Stomach (tissue), 9 donors: ENCODE results near the gene MAGI2. TPM values are rescaled to one million over a fixed set of nuclear protein-coding genes. Genes with fewer than 3 reads are reported as not detected.

Experiments
- DNase-seq, 2 donors: peaks; one replicate each; pipeline versions ENCODE4 v3.0.0 to v3.0.0-alpha.2; 2013 to 2019
- H3K27ac ChIP-seq, 5 donors: fragments of 200-600 bp in 4 of 5; sonication (generic) in 4 of 5; one replicate each; pipeline ENCODE4 v1.5.1; 2013 to 2019; ENCODE audit warnings: mild to moderate bottlenecking in 1 of 5, moderate library complexity in 1 of 5
- H3K27me3 ChIP-seq, 3 donors: fragments of 200-600 bp; sonication (generic); one replicate each; pipeline ENCODE4 v1.5.1; 2017 to 2019; ENCODE audit warnings: mixed run types in 1 of 3
- H3K36me3 ChIP-seq, 4 donors: fragments of 200-600 bp; sonication (generic); 1 replicate in 3 of 4; 2 replicates in 1 of 4; pipeline ENCODE4 v1.5.1; 2016 to 2019
- H3K4me1 ChIP-seq, 4 donors: fragments of 200-600 bp; sonication (generic); one replicate each; pipeline ENCODE4 v1.5.1; 2016 to 2019
- H3K4me3 ChIP-seq, 4 donors: fragments of 200-600 bp; sonication (generic) in 3 of 4; one replicate each; pipeline ENCODE4 v1.5.1; 2016 to 2019; ENCODE audit warnings: mild to moderate bottlenecking in 1 of 4
- H3K9me3 ChIP-seq, 4 donors: fragments of 200-600 bp; sonication (generic); one replicate each; pipeline ENCODE4 v1.5.1; 2016 to 2019
- EP300 ChIP-seq: sonication (generic); formaldehyde crosslinking; IDR thresholded peaks from one replicate; pipeline ENCODE4 v1.6.1; 2017; ENCODE audit warnings: antibody characterized with exemption
- POLR2A ChIP-seq, 4 donors: fragments of 450-650 bp; IDR thresholded peaks; one replicate each; pipeline ENCODE4 v1.6.1; 2016; ENCODE audit warnings: antibody characterized with exemption in 4 of 4, control low read depth in 2 of 4, mild to moderate bottlenecking in 1 of 4, moderate library complexity in 1 of 4
- POLR2AphosphoS5 ChIP-seq, 3 donors: sonication (generic); formaldehyde crosslinking; IDR thresholded peaks; one replicate each; pipeline ENCODE4 v1.6.1; 2016; ENCODE audit warnings: antibody characterized with exemption in 3 of 3
- WGBS, 5 donors: extraction: QIAGEN DNeasy Blood & Tissue Kit in 3 of 5; methylation state at CpG; one replicate each; pipeline versions ENCODE4 v1.1.5 to v1.1.7; 2013 to 2018; 5-methylcytosine and 5-hydroxymethylcytosine counted together
- intact Hi-C: fragments of 100-400 bp; cut with DNase I; formaldehyde crosslinking; loops from one replicate; pipeline ENCODE4 v1.15.1; 2023; ENCODE audit warnings: low total_unique reads
- polyA plus RNA-seq, 3 donors: library from polyadenylated mRNA; stranded (reverse); fragments of 200-250 nt; gene quantifications; one replicate each; pipeline ENCODE4 v1.2.3, GENCODE V29; 2013
- total RNA-seq, 5 donors: library from RNA; depleted of rRNA; stranded (reverse); fragments of >200 nt; gene quantifications; one replicate each; pipeline versions ENCODE4 v1.1.0 to v1.2.3, GENCODE V29; 2014 to 2016
- TF ChIP-seq, protein P1 (sequence below), 7 experiments: fragments of 450-650 bp in 4 of 7; fragments of 200-600 bp in 3 of 7; sonication (generic) in 3 of 7; IDR thresholded peaks; one replicate each; pipeline ENCODE4 v1.5.1; 2016 to 2019; ENCODE audit warnings: antibody characterized with exemption in 7 of 7, control low read depth in 2 of 7, mild to moderate bottlenecking in 1 of 7
- donor health status: healthy with polysubstance abuse.
- donor health status: Bipolar disorder and iron deficiency.
- donor health status: healthy.

MAGI2 gene
- total and polyA plus RNA-seq, 8 donors = 0.92 to 53.9 (median 5.8) TPM

DNA sequence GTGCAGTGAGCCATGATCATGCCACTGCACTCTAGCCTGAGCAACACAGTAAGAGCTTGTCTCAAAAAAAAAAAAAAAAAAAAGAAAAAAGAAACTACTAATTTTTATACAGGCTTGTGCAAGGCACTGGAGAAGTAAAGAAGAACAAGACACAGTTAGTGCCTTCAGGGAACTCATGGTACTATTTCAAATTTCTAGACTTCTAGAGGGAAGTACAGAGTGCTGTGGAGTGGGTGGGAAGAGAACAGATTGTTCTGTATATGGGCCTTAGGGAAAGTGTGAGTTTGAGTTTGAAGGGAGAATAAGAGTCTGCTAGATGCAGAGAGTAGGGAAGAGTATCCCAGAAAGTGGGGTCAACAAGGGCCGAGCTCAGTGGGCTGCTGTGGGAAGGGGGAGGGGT, 1420.1 kb downstream of the MAGI2 start:
- intact Hi-C loops = no loop called here
- Histone ChIP-seq H3K27ac (no peak overlapping the region), H3K4me3 (no peak overlapping the region), H3K36me3 (no peaks in the 10 kb centered on the region), H3K4me1 (no peaks in the 10 kb centered on the region), H3K27me3 (no peaks in the 10 kb centered on the region), H3K9me3 (no peaks in the 10 kb centered on the region)
- no peak for TF ChIP-seq POLR2AphosphoS5 (IDR thresholded peaks at IDR 0.05)
- no peak for TF ChIP-seq EP300
- TF ChIP-seq, protein P1, sequence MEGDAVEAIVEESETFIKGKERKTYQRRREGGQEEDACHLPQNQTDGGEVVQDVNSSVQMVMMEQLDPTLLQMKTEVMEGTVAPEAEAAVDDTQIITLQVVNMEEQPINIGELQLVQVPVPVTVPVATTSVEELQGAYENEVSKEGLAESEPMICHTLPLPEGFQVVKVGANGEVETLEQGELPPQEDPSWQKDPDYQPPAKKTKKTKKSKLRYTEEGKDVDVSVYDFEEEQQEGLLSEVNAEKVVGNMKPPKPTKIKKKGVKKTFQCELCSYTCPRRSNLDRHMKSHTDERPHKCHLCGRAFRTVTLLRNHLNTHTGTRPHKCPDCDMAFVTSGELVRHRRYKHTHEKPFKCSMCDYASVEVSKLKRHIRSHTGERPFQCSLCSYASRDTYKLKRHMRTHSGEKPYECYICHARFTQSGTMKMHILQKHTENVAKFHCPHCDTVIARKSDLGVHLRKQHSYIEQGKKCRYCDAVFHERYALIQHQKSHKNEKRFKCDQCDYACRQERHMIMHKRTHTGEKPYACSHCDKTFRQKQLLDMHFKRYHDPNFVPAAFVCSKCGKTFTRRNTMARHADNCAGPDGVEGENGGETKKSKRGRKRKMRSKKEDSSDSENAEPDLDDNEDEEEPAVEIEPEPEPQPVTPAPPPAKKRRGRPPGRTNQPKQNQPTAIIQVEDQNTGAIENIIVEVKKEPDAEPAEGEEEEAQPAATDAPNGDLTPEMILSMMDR (IDR thresholded peaks at IDR 0.05) = no peak
- no peak for TF ChIP-seq POLR2A (IDR thresholded peaks at IDR 0.05)
- DNase-seq = no peak
- 67 to 95% (median 82%) methylated on average over 1 of the region's 1 CpG for WGBS, 5 donors

GRCh38 chr7:78026492-78026891, 1427.0 kb downstream of the MAGI2 start:
- TF ChIP-seq, protein P1 (IDR thresholded peaks at IDR 0.05) = no peak
- TF ChIP-seq EP300 (no peak), POLR2AphosphoS5 (IDR thresholded peaks at IDR 0.05) (no peak), POLR2A (IDR thresholded peaks at IDR 0.05) (no peak)
- Histone ChIP-seq H3K9me3 (no peaks in the 10 kb centered on the region), H3K4me3 (no peak overlapping the region), H3K36me3 (no peaks in the 10 kb centered on the region), H3K27me3 (no peaks in the 10 kb centered on the region), H3K4me1 (no peaks in the 10 kb centered on the region), H3K27ac (no peak overlapping the region)
- 88 to 91% (median 90%) methylated on average over 5 of the region's 5 CpGs for WGBS, 5 donors
- DNase-seq = no peak
- intact Hi-C loops = no loop called here

- H3K36me3 ChIP-seq = no peaks in the 10 kb centered on the region
- no peak overlapping the region for H3K27ac ChIP-seq
- H3K4me1 ChIP-seq = peaks cover 0 to 12% (median 7%) of the 10 kb centered on the region in 4 donors
- no peak for DNase-seq
- H3K27me3 ChIP-seq = no peaks in the 10 kb centered on the region
- WGBS, 5 donors = 67 to 82% (median 73%) methylated on average over 2 of the region's 2 CpGs
- TF ChIP-seq POLR2AphosphoS5 (IDR thresholded peaks at IDR 0.05) = no peak
- TF ChIP-seq, protein P1 (IDR thresholded peaks at IDR 0.05) = no peak
- no peak for TF ChIP-seq EP300
- TF ChIP-seq POLR2A (IDR thresholded peaks at IDR 0.05) = no peak
- no peak overlapping the region for H3K4me3 ChIP-seq
- H3K9me3 ChIP-seq = no peaks in the 10 kb centered on the region
- intact Hi-C loops = no loop called here
These were observed 1428.9 kb downstream of the MAGI2 start for GRCh38 chr7:78024591-78024990.

DNA sequence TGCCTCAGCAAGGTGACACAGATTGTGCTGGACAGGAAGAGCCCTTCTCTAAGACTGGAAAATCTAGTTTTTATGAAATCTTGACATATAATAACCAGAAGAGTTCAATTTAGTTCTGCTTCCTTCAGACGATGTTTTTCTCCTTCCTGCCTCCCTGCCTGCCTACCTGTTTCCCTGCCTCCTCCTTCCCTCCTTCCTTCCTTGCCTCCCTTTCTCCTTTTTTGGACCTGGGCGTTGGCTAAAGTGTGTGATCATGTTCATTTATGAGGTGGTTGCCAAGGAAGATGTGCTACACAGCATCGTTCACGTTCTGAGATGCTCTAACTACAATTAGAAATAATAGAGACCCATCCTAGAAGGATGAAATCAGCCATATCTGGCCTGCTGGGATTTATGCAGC, 1430.3 kb downstream of the MAGI2 start:
- intact Hi-C loops = no loop called here
- no peaks in the 10 kb centered on the region for H3K36me3 ChIP-seq
- H3K27me3 ChIP-seq = no peaks in the 10 kb centered on the region

More for the DNA sequence above, 1430.3 kb downstream of the MAGI2 start:
- no peak overlapping the region for H3K4me3 ChIP-seq
- no peaks in the 10 kb centered on the region for H3K9me3 ChIP-seq
- no peak overlapping the region for H3K27ac ChIP-seq
- TF ChIP-seq, protein P1 (IDR thresholded peaks at IDR 0.05) = no peak
- no peak for TF ChIP-seq POLR2A (IDR thresholded peaks at IDR 0.05)
- TF ChIP-seq POLR2AphosphoS5 (IDR thresholded peaks at IDR 0.05) = no peak
- no peak for TF ChIP-seq EP300
- DNase-seq = no peak
- peaks cover under 1 to 22% (median 15%) of the 10 kb centered on the region in 4 donors for H3K4me1 ChIP-seq
- 61 to 82% (median 74%) methylated on average over 4 of the region's 4 CpGs for WGBS, 5 donors
